GM23338 (cell line): ENCODE results near the gene EFHC2. TPM values are rescaled to one million over a fixed set of nuclear protein-coding genes. Genes with fewer than 3 reads are reported as not detected.

Source experiments
- ATAC-seq: fragments of 200-7000 bp; cut with Tn5 transposase; 3 replicates; pipeline ENCODE4 v1.9.1; 2020
- DNase-seq: peaks from one replicate; pipeline ENCODE4 v3.0.0-alpha.2; 2015; ENCODE audit warnings: low spot score
- H2AFZ ChIP-seq: fragments of 200-600 bp; sonication (generic); 2 replicates; pipeline ENCODE4 v1.8.0; 2016; ENCODE audit warnings: antibody characterized with exemption, mild to moderate bottlenecking, moderate library complexity
- H3F3A ChIP-seq: fragments of 200-600 bp; sonication (generic); replicated peaks from 2 replicates; pipeline ENCODE4 v1.8.0; 2017; ENCODE audit warnings: antibody characterized with exemption, mixed run types, low read depth
- H3K27ac ChIP-seq: fragments of 200-600 bp; sonication (generic); 2 replicates; pipeline ENCODE4 v1.6.1; 2016; ENCODE audit warnings: low read depth
- H3K27me3 ChIP-seq: fragments of 200-600 bp; sonication (generic); 2 replicates; pipeline ENCODE4 v1.8.0; 2016; ENCODE audit warnings: mild to moderate bottlenecking, mixed run types, moderate library complexity; ENCODE audit not compliant: insufficient read depth
- H3K36me3 ChIP-seq: fragments of 200-600 bp; sonication (generic); 2 replicates; pipeline ENCODE4 v1.8.0; 2016; ENCODE audit warnings: mild to moderate bottlenecking; ENCODE audit not compliant: insufficient read depth
- H3K4me1 ChIP-seq: fragments of 200-600 bp; sonication (generic); 2 replicates; pipeline ENCODE4 v1.8.0; 2016; ENCODE audit warnings: mild to moderate bottlenecking, moderate library complexity; ENCODE audit not compliant: insufficient read depth
- H3K4me2 ChIP-seq: fragments of 200-600 bp; sonication (generic); 2 replicates; pipeline ENCODE4 v1.7.1; 2017; ENCODE audit warnings: mixed run types
- H3K4me3 ChIP-seq: fragments of 200-600 bp; sonication (generic); 2 replicates; pipeline ENCODE4 v1.6.1; 2016; ENCODE audit warnings: mixed run types
- H3K79me2 ChIP-seq: fragments of 200-600 bp; sonication (generic); replicated peaks from 2 replicates; pipeline ENCODE4 v1.8.0; 2017; ENCODE audit warnings: mild to moderate bottlenecking; ENCODE audit not compliant: insufficient read depth
- H3K9me2 ChIP-seq: fragments of 200-600 bp; sonication (generic); 2 replicates; pipeline ENCODE4 v1.8.0; 2017; ENCODE audit not compliant: insufficient read depth
- H4K20me1 ChIP-seq: fragments of 200-600 bp; sonication (generic); replicated peaks from 2 replicates; pipeline ENCODE4 v1.8.0; 2017; ENCODE audit warnings: mild to moderate bottlenecking; ENCODE audit not compliant: insufficient read depth
- H3K27ac Mint-ChIP-seq: 2 replicates; pipeline ENCODE4 v1.8.0; 2020; ENCODE audit warnings: inconsistent platforms, mild to moderate bottlenecking, moderate library complexity, mixed read lengths
- H3K27me3 Mint-ChIP-seq: 3 replicates; pipeline ENCODE4 v1.8.0; 2022; ENCODE audit warnings: low read depth, mild to moderate bottlenecking, moderate library complexity, mixed read lengths, inconsistent platforms; ENCODE audit not compliant: insufficient read depth, poor library complexity
- H3K36me3 Mint-ChIP-seq: 3 replicates; pipeline ENCODE4 v1.8.0; 2021; ENCODE audit warnings: low read depth, mild to moderate bottlenecking, inconsistent platforms, moderate library complexity, mixed read lengths
- H3K4me1 Mint-ChIP-seq: 3 replicates; pipeline ENCODE4 v1.8.0; 2020; ENCODE audit warnings: mild to moderate bottlenecking, inconsistent platforms, mixed read lengths
- H3K4me3 Mint-ChIP-seq: 3 replicates; pipeline ENCODE4 v1.8.0; 2021; ENCODE audit warnings: moderate library complexity, mild to moderate bottlenecking, inconsistent platforms, mixed read lengths
- H3K9me3 Mint-ChIP-seq: 3 replicates; pipeline ENCODE4 v1.8.0; 2020; ENCODE audit warnings: moderate library complexity, mild to moderate bottlenecking, inconsistent platforms, mixed read lengths
- CREB1 ChIP-seq: fragments of 250-450 bp; sonication (Bioruptor Pico); IDR thresholded peaks from 2 replicates; pipeline ENCODE4 v1.5.0; 2020; ENCODE audit warnings: low read depth, mild to moderate bottlenecking, moderate library complexity
- EZH2phosphoT487 ChIP-seq: fragments of 200-600 bp; sonication (generic); IDR thresholded peaks from one replicate; pipeline ENCODE4 v1.8.1; 2018; ENCODE audit warnings: antibody characterized with exemption; ENCODE audit not compliant: unreplicated experiment
- NANOG ChIP-seq: IDR thresholded peaks from 2 replicates; pipeline ENCODE4 v1.6.1; 2016; ENCODE audit warnings: antibody characterized with exemption, borderline replicate concordance
- POLR2AphosphoS5 ChIP-seq: IDR thresholded peaks from 2 replicates; pipeline ENCODE4 v1.6.1; 2016; ENCODE audit warnings: antibody characterized with exemption, low read depth
- STAT1 ChIP-seq: IDR thresholded peaks from one replicate; pipeline ENCODE4 v1.6.1; 2016; ENCODE audit warnings: antibody characterized with exemption; ENCODE audit not compliant: unreplicated experiment
- ZNF114 ChIP-seq: fragments of 250-450 bp; sonication (Bioruptor Pico); IDR thresholded peaks from 2 replicates; pipeline ENCODE4 v1.5.0; 2020; ENCODE audit warnings: mild to moderate bottlenecking, moderate library complexity
- ZNF331 ChIP-seq: fragments of 250-450 bp; sonication (Bioruptor Pico); IDR thresholded peaks from 2 replicates; pipeline ENCODE4 v1.5.0; 2020; ENCODE audit warnings: low read depth, mild to moderate bottlenecking, moderate library complexity
- polyA plus RNA-seq: library from polyadenylated mRNA; unstranded; fragments of >200 nt; fragmentation: Nextera tagmentation; extraction: Ambion mirVana; gene quantifications from 2 replicates; pipeline ENCODE4 v1.2.1, GENCODE V29; 2016
- total RNA-seq: library from RNA; depleted of rRNA; stranded (reverse); fragments of >200 nt; shearing (Covaris generic); gene quantifications from 2 replicates; pipeline ENCODE4 v1.2.3, GENCODE V29; 2014
- TF ChIP-seq, protein P1 (sequence below), 2 experiments: fragments of 200-600 bp in 1 of 2; sonication (generic) in 1 of 2; conservative IDR thresholded peaks; 2 replicates each; pipeline versions ENCODE4 v1.5.1 to v1.6.1; 2016 to 2017; ENCODE audit warnings: antibody characterized with exemption in 2 of 2, low read depth in 2 of 2, mild to moderate bottlenecking in 2 of 2, moderate library complexity in 1 of 2
- TF ChIP-seq, protein P2 (sequence below): fragments of 250-450 bp; sonication (Bioruptor Pico); IDR thresholded peaks from 2 replicates; pipeline ENCODE4 v1.5.0; 2020; ENCODE audit warnings: mild to moderate bottlenecking, moderate library complexity

Gene EFHC2
- total and polyA plus RNA-seq, 2 experiments from 2014 or later = 3.1 to 3.2 TPM

DNA sequence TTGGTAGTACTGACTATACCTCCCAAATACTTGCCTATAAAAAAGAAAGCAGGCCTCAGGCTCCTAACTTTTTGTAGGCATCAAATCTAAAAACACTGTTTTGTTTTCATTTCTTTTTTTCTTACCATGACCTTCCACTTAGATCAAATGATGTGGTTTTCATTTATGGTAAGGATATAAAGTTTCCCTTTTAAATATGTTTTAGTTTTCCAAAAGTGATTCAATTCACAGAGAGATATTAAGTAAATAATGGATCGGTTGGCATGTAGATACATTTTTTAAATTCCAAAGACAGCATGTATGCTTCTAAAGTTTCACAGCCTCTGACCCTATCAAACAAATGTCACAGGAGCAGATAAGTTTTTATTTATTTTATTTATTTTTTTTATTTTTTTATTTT is 23.9 kb downstream of the EFHC2 start:
- no peaks in the 10 kb centered on the region for H4K20me1 ChIP-seq
- Mint-ChIP-seq H3K4me3 (no peak overlapping the region), H3K9me3 (peaks cover 6% of the 10 kb centered on the region; the same call in 2 of the 3 replicates), H3K4me1 (peaks cover under 1% of the 10 kb centered on the region; the same call in 2 of the 3 replicates), H3K27me3 (no peaks in the 10 kb centered on the region), H3K36me3 (peaks cover 12% of the 10 kb centered on the region; the same call in 2 of the 3 replicates), H3K27ac (no peak overlapping the region)
- H3K9me2 ChIP-seq = no peaks in the 10 kb centered on the region
- H3K79me2 ChIP-seq = no peaks in the 10 kb centered on the region
- H3K27me3 ChIP-seq = no peaks in the 10 kb centered on the region
- no peak for TF ChIP-seq CREB1 (CRISPR knock-in tag)
- TF ChIP-seq, protein P1, sequence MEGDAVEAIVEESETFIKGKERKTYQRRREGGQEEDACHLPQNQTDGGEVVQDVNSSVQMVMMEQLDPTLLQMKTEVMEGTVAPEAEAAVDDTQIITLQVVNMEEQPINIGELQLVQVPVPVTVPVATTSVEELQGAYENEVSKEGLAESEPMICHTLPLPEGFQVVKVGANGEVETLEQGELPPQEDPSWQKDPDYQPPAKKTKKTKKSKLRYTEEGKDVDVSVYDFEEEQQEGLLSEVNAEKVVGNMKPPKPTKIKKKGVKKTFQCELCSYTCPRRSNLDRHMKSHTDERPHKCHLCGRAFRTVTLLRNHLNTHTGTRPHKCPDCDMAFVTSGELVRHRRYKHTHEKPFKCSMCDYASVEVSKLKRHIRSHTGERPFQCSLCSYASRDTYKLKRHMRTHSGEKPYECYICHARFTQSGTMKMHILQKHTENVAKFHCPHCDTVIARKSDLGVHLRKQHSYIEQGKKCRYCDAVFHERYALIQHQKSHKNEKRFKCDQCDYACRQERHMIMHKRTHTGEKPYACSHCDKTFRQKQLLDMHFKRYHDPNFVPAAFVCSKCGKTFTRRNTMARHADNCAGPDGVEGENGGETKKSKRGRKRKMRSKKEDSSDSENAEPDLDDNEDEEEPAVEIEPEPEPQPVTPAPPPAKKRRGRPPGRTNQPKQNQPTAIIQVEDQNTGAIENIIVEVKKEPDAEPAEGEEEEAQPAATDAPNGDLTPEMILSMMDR (conservative IDR thresholded peaks at IDR 0.05; ENCODE audit: low read depth in 2 of 2) = no peak
- no peak overlapping the region for H3K4me2 ChIP-seq
- DNase-seq (no peak), ATAC-seq (no peak)
- no peak overlapping the region for H3K27ac ChIP-seq
- no peaks in the 10 kb centered on the region for H3K4me1 ChIP-seq
- no peak overlapping the region for H3K4me3 ChIP-seq
- H2AFZ ChIP-seq = no peak overlapping the region
- no peaks in the 10 kb centered on the region for H3F3A ChIP-seq
- H3K36me3 ChIP-seq = no peaks in the 10 kb centered on the region

DNA sequence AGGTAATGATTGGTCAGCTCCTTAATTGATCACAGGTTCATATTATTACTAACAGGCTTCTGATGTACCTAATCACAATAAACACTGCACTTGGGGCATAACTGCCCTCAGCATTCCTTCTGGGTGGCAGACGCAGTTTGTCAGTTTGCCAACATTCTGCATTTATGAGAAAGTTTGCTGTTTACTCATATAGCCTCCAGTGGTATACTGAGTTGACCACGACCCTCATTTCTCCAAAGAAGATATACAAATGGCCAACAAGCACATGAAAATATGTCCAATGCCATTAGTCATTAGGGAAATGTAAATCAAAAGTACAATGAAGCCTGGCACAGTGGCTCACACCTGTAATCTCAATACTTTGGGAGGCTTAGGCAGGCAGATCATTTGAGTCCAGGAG is 26.3 kb downstream of the EFHC2 start:
- Histone ChIP-seq H3K4me2 (no peak overlapping the region), H3K4me3 (no peak overlapping the region), H4K20me1 (no peaks in the 10 kb centered on the region), H3K4me1 (peaks cover 7% of the 10 kb centered on the region; the same call in 1 of the 2 replicates), H3K79me2 (no peaks in the 10 kb centered on the region), H3F3A (no peaks in the 10 kb centered on the region), H3K27ac (no peak overlapping the region), H2AFZ (no peak overlapping the region), H3K27me3 (no peaks in the 10 kb centered on the region), H3K36me3 (no peaks in the 10 kb centered on the region), H3K9me2 (no peaks in the 10 kb centered on the region)
- Mint-ChIP-seq H3K4me1 (peaks cover 7% of the 10 kb centered on the region; the same call in 2 of the 3 replicates), H3K4me3 (no peak overlapping the region), H3K36me3 (peaks cover 2% of the 10 kb centered on the region; the same call in 2 of the 3 replicates), H3K27ac (no peak overlapping the region), H3K27me3 (no peaks in the 10 kb centered on the region), H3K9me3 (no peaks in the 10 kb centered on the region; the same call in 1 of the 3 replicates)
- DNase-seq (no peak), ATAC-seq (no peak)
- TF ChIP-seq ZNF331 (no peak), STAT1 (no peak), POLR2AphosphoS5 (no peak), NANOG (no peak), EZH2phosphoT487 (no peak), ZNF114 (CRISPR knock-in tag) (no peak), CREB1 (CRISPR knock-in tag) (no peak)
- TF ChIP-seq, protein P1 (conservative IDR thresholded peaks at IDR 0.05; ENCODE audit: low read depth in 2 of 2) = no peak
- TF ChIP-seq, protein P2, sequence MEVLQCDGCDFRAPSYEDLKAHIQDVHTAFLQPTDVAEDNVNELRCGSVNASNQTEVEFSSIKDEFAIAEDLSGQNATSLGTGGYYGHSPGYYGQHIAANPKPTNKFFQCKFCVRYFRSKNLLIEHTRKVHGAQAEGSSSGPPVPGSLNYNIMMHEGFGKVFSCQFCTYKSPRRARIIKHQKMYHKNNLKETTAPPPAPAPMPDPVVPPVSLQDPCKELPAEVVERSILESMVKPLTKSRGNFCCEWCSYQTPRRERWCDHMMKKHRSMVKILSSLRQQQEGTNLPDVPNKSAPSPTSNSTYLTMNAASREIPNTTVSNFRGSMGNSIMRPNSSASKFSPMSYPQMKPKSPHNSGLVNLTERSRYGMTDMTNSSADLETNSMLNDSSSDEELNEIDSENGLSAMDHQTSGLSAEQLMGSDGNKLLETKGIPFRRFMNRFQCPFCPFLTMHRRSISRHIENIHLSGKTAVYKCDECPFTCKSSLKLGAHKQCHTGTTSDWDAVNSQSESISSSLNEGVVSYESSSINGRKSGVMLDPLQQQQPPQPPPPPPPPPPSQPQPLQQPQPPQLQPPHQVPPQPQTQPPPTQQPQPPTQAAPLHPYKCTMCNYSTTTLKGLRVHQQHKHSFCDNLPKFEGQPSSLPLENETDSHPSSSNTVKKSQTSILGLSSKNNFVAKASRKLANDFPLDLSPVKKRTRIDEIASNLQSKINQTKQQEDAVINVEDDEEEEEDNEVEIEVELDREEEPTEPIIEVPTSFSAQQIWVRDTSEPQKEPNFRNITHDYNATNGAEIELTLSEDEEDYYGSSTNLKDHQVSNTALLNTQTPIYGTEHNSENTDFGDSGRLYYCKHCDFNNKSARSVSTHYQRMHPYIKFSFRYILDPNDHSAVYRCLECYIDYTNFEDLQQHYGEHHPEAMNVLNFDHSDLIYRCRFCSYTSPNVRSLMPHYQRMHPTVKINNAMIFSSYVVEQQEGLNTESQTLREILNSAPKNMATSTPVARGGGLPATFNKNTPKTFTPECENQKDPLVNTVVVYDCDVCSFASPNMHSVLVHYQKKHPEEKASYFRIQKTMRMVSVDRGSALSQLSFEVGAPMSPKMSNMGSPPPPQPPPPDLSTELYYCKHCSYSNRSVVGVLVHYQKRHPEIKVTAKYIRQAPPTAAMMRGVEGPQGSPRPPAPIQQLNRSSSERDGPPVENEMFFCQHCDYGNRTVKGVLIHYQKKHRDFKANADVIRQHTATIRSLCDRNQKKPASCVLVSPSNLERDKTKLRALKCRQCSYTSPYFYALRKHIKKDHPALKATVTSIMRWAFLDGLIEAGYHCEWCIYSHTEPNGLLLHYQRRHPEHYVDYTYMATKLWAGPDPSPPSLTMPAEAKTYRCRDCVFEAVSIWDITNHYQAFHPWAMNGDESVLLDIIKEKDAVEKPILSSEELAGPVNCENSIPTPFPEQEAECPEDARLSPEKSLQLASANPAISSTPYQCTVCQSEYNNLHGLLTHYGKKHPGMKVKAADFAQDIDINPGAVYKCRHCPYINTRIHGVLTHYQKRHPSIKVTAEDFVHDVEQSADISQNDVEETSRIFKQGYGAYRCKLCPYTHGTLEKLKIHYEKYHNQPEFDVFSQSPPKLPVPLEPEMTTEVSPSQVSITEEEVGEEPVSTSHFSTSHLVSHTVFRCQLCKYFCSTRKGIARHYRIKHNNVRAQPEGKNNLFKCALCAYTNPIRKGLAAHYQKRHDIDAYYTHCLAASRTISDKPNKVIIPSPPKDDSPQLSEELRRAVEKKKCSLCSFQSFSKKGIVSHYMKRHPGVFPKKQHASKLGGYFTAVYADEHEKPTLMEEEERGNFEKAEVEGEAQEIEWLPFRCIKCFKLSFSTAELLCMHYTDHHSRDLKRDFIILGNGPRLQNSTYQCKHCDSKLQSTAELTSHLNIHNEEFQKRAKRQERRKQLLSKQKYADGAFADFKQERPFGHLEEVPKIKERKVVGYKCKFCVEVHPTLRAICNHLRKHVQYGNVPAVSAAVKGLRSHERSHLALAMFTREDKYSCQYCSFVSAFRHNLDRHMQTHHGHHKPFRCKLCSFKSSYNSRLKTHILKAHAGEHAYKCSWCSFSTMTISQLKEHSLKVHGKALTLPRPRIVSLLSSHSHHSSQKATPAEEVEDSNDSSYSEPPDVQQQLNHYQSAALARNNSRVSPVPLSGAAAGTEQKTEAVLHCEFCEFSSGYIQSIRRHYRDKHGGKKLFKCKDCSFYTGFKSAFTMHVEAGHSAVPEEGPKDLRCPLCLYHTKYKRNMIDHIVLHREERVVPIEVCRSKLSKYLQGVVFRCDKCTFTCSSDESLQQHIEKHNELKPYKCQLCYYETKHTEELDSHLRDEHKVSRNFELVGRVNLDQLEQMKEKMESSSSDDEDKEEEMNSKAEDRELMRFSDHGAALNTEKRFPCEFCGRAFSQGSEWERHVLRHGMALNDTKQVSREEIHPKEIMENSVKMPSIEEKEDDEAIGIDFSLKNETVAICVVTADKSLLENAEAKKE (CRISPR knock-in tag) = no peak
